GM19395 (cell line): ENCODE measurements around the gene IGLON5.

Experiments
- ATAC-seq: cut with Tn5 transposase; IDR thresholded peaks from one replicate; pipeline ENCODE4 v1.9.1; 2021; ENCODE audit warnings: mild to moderate bottlenecking, moderate library complexity; ENCODE audit not compliant: unreplicated experiment

Gene IGLON5

GRCh38 chr19:51317376-51317775 lies 5.9 kb downstream of the IGLON5 start:
- ATAC-seq, result no peak

GRCh38 chr19:51317968-51318367 lies 6.5 kb downstream of the IGLON5 start:
- ATAC-seq, result no peak

GRCh38 chr19:51318687-51319648 lies 7.5 kb downstream of the IGLON5 start:
- ATAC-seq, result no peak

DNA sequence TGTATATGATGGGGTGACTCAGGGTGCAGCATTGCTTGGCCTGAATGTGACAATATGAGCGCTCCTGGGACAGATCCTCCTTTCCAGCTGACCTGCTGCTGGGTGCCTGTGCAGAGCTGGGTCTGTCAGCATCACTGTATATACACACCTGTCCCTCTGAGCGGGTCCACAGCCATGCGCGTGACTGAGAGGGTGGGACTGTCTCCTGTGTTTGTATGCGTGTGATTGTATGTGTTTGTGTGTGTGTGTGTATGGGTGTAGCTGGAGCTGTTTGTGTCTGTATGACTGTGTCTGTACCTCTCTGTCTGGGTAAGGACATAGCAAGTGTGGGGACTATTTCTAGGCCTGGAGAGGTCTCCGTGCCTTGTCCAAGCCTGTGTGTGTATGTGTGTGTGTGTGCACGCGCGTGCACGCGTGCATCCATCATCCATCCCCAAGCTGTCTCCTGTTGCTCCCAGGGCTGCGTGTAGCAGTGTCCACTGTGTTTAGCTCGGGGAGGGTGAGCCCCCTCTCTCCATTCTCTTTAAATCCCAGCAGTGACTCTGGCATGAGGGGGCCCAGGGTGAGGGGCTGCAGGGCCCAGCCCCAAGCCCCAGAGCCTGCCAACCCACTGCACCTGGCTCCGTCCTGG lies 8.3 kb downstream of the IGLON5 start:
- ATAC-seq, result no peak

DNA sequence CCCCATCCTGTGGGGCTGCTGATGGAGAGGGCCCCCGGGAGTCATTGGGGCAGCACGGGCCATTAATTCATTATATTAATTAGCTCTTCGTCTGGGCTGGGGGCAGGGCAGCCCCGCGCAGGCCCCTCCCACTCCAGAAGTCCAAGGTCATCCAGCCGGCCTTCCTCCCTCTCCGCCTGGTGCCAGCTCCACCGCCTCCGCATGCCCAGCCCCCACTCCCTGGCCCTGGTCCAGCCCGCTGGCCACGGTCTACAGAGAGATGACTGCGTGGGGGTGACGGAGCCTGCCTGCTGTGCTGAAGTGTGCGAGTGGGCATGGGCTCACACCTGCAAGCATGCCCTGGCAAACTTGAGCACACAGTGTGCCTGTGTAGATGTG lies 8.8 kb downstream of the IGLON5 start:
- ATAC-seq, result no peak

- ATAC-seq, result no peak
Observed at GRCh38 chr19:51321799-51322198, 10.4 kb downstream of the IGLON5 start.

DNA sequence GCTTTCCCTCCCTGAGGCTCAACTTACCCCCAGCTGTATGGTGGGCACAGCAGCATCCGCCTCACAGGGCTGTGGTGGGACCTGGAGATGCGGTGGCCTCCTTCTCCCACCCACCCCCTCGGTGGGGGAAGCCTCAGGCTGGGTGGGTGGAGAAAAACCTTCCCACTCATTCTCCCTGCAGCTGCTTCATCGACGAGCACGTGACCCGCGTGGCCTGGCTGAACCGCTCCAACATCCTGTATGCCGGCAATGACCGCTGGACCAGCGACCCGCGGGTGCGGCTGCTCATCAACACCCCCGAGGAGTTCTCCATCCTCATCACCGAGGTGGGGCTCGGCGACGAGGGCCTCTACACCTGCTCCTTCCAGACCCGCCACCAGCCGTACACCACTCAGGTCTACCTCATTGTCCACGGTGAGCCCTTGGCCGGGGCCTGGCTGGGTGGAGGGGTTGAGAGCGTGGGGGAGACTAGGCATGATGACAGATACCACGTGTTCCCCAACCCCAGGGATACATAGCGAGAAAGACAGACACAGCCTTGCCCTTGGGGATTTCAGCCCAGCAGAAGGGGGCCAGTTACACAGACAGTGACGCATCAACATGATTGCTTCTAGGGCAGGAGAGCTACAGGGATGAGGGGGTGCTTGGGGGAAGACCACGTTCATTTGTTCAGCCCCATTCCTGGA lies 12.2 kb downstream of the IGLON5 start:
- ATAC-seq, result no peak

GRCh38 chr19:51324167-51324481 lies 12.7 kb downstream of the IGLON5 start:
- no peak for ATAC-seq

DNA sequence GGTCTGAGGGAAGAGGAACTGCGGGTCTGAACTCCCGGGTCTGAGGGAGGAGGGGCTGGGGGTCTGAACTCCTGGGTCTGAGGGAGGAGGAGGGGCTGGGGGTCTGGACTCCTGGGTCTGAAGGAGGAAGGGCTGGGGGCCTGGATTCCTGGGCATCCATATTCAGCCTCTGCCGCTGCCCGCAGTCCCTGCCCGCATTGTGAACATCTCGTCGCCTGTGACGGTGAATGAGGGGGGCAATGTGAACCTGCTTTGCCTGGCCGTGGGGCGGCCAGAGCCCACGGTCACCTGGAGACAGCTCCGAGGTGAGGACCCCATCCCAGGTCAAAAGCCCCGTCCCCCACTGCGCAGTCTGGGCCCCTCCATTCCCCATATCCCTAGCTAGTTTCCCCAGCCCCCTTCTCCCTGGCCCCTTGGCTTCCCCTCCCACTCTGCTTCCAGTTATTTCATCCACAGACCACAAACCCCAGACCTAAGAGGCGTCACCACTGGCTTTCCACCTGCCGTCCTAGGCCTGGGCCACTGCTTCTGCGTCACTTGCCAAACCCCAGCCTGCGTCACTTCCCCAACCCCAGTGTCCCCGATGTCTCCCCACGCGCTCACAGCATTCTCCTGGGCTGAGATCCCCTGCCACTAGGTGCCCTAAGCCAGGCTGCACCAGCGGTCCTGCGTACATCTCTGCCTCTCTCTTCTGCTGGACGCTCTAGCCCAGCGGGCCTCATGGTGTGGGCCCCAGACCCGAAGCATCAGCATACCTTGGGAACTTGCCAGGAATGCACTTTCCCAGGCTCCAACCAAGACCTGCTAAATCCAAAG lies 13.9 kb downstream of the IGLON5 start:
- no peak for ATAC-seq

GRCh38 chr19:51326216-51327065 lies 15.0 kb downstream of the IGLON5 start:
- ATAC-seq, result no peak

DNA sequence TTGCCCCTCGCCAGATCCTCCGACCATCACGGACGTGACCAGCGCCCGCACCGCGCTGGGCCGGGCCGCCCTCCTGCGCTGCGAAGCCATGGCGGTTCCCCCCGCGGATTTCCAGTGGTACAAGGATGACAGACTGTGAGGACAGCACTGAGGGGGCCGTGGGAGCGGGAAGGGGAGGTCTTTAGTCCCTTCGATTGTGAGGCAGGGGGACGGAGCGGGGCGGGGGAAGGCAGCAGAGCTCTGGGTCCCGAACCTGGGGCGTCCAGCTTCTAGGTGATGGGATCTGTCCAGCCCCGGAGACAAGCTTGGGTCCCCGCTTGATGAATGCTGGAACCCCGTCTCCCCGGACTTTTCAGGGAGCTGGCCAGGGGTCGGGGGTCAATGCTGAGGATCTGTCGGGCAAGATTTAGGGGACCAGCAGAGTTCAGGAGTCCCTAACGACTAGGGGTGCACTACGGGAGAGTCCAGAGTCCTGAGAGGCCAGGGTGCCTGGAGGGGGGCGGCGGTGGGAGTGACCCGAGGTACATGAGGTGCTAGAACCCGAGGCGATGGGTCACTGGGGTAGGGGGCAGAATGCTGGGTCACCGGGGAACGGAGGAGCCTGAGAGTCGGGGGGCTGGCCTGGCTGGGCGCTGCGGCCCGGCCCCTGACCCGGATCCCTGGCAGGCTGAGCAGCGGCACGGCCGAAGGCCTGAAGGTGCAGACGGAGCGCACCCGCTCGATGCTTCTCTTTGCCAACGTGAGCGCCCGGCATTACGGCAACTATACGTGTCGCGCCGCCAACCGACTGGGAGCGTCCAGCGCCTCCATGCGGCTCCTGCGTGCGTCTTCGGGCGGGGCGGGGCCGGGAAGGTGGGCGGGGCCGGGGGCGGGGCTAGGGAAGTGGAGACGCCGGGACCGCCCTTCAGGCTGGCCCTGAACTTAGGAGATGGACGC lies 15.9 kb downstream of the IGLON5 start:
- ATAC-seq, result no peak

DNA sequence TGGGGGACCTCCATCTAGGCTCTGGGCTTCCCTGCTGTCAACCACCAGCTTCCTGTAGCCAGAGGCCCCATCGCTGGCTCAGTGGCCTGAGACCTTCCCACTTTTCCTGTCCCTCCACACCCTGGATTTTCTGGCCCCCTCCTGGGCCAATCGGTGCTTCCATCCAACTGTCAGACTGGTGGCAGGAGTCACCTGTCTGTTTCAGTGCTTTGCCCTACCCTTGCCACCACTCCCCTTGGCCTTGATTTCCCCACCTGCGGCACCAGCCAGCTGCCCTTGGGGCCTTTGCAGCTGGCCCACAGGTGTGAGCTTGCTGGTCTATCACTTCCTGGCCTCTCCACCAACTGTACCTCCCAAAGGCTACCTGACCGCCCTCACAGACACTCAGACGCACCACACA lies 18.0 kb downstream of the IGLON5 start:
- ATAC-seq, result no peak

- no peak for ATAC-seq
Observed at GRCh38 chr19:51330366-51330765, 18.9 kb downstream of the IGLON5 start.

GRCh38 chr19:51331193-51331592 lies 19.7 kb downstream of the IGLON5 start:
- ATAC-seq, result no peak

- ATAC-seq, result no peak
Observed at GRCh38 chr19:51331716-51332115, 20.3 kb downstream of the IGLON5 start.

DNA sequence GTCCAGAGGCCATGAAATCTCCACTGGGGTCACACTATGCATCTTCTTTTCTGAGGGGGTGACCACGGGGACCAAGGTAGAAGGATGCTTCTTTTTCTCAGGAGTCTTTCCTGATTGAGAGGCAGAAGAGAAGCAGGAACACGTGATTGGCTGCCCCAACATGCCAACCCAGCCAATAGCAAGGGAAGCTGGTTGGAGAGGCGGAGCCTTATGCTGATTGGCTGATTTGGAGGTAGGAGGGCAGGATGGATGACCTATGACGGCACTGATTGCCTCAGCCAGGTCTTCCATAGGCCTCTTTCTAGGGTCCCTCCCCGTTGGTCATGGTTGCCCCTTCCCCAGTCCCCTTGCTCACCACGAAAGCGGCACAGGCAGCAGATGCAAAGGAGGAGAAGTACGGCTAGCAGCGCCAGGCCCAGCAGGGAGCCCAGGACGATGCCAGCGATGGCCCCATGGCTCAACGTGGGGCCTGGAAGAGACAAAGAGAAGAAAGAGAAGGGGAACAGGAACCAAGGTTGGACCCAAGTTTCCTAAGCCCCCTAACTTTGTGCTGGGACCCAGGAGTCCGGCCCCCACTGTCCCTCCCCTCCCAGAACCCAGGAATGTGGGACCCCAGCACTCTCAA lies 22.5 kb downstream of the IGLON5 start:
- ATAC-seq, result no peak

- ATAC-seq, result no peak
Observed at GRCh38 chr19:51337141-51337860, 25.9 kb downstream of the IGLON5 start.
